Stimulated activated CD4-positive, alpha-beta T cell treated with anti-CD3 and anti-CD28 coated beads, TNF-alpha, amount 100 ng/mL, for 4 hours (primary cell): Measurements from ENCODE around the gene PDLIM5.
"Not testable (repeated sequence)": the region's sequence is repeated elsewhere in the genome, so short reads cannot be mapped to it uniquely, and the experiment has no call there.

Source experiments
- DNase-seq, 3 experiments: peaks; one replicate each; pipeline ENCODE4 v3.0.0-alpha.2; 2020; ENCODE audit warnings: low read depth in 3 of 3

Gene PDLIM5

DNA sequence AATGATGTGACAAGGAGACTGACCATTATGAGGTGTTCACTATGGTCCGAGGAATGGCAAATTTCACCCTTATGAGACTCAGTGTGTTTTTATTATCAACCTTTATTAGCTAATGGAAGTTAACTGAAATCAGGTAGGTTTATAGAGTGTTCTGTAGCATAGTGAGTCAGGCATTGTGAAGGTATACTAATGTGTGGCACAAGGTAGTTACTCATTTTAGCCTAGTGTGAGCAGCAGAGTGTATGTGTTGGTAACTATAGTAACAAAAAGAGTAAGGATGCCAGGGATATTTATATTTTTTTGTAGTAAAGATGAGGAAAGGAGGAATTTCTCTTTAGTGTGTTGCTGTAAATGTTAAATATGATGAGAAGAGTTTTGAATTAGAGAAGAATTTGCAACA, 12.0 kb downstream of the PDLIM5 start:
- no peak for DNase-seq

DNA sequence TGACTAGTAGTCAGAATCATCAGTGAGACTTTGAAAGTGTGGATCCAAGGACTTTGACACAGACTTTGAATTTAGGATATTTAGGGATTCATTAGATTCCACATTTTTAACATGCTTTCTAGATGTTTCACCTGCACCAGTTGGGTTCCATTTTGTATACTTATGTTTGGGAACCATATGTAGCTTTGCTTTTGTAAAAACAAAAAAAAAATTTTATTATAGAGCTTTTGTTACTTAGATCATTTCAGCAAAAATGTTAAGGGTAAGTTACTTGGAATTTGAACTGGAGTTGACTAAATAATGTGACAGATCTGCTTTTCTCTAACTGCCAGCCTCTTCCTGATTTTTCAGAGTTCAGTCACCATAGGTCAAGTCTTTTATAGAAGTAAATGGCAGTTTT, 14.6 kb downstream of the PDLIM5 start:
- DNase-seq, result no peak

DNA sequence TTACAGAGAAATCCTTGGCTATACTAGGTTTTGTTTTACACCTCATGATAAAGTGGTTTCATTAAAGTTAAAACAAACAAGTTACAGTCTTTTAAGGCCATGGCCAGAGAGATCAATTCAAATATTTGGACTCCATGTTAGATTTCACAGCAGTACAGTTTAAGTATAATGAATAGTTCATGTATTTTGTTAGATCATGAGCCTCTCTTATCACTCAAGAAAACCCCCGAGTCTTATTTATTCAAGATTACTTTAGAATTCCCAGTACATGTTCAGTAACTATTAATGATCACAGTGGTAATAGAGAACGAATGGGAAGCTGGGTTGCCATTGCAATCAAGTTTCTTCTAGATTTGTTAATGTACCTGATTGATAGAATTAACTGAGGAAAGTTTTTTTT, 15.2 kb downstream of the PDLIM5 start:
- DNase-seq, result no peak

DNA sequence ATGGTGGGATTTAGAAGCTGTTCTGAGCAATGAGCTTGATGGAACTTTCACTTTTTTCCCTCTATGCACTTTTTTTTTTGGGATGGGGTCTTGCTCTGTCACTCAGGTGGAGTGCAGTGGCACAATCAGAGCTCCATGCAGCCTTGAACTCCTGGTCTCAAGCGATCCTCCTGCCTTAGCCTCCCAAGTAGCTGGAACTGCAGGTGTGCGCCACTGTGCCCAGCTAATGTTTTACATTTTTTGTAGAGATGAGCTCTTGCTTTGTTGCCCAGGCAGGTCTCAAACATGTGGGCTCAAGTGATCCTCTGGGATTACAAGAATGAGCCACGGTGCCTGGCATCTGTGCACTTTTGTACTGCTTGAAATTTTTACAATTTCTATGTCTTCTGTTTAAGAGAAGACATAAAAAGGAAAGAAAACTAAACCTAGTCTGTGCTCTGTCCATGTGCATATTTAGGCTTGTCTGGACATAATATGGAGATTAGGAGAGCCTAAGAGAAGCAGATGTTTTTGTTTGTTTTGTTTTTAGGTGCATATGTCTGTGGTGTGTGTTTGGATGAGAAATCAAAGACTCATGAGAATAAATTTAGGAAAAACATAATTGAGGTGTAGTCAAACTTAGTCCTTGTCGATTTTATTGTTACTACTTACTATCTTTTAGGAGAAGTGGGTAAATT, 16.5 kb downstream of the PDLIM5 start:
- DNase-seq, result no peak

DNA sequence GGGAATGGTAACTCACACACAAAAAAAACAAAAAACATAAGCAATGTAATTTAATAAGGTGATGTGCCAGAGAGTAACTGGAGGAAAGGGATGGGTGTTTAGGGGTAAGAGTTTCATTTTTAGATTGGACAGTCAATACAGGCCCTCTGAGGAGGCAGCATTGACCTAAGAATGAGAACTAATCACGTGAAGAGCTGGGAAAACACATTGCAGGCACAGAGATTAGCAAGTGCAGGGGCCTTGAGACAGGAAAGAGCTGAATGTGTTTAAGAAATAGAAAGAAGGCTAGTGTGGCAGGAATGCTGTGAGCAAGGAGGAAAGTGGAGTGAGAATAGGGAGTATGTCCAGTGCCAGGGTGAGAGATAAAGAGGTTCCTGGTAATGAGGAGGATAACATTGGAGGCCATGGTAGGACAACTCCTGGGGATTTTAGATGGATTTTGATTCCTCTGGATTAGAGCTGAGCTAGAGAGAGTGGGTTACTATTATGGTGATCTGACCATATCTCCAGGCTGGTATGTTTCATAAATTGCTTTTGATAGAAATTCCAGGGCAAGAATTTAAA, 17.6 kb downstream of the PDLIM5 start:
- DNase-seq, result no peak

DNA sequence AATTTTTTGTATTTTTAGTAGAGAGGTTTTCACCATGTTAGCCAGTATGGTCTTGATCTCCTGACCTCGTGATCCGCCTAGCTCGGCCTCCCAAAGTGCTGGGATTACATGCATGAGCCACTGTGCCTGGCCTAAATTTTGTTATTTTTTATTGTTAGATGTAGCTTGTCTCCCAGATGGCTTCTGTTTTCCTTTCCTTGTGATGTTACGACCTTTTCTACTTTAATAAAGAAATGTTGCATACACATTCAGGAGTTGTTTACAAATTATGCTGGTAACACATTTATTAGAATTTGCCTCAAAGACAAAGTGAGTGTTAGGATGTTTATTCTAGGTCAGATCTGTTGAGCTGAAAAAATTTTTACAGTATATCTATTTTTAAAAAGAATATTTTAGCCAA, 18.4 kb downstream of the PDLIM5 start:
- DNase-seq, result no peak

DNA sequence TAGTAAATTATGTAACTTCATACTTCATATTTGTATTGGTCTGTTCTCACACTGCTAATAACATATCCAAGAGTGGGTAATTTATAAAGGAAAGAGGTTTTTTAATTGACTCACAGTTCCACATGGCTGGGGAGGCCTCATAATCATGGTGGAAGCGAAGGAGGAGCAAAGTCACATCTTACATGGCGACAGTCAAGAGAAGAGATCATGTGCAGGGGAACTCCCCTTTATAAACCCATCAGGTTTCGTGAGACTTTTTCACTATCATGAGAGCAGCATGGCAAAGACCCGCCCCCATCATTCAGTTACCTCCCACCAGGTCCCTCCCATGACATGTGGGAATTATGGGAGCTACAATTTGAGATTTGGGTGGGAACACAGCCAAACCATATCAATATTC, 19.0 kb downstream of the PDLIM5 start:
- DNase-seq, result not testable (repeated sequence)

DNA sequence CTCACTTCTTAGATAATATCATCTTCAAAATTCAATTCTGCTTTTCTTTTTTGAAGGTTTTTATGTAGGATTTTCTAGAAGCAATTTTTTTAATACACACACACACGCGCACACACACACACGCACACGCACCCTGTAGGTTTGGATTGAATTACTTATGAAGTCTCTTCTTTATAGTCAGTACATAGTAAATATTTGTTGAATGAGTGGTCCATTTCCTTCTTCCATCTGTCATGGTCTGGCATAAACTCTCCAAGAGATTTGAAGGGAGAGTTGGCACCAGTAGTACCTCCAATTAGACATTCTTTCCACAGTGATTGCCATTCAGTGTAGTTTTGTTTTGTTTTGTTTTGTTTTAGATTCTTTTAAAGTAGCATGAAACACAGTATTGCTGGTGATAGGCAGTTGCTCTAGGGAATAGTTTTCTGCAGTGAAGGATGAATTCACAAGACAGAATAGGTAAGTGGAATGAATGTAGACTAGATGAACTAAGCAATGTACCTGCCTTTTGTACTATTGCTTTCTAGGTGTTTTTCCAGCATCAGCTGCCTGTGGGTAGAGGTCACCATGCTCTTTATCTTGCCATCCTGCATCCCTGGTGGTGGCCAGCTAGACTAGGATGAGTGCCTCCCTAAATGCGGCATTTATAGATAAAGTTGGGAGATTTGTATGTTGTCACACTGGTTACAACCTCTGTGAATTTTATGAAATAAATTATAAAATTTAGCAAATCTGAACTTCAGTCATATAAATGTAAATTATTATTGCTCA, 20.5 kb downstream of the PDLIM5 start:
- no peak for DNase-seq

DNA sequence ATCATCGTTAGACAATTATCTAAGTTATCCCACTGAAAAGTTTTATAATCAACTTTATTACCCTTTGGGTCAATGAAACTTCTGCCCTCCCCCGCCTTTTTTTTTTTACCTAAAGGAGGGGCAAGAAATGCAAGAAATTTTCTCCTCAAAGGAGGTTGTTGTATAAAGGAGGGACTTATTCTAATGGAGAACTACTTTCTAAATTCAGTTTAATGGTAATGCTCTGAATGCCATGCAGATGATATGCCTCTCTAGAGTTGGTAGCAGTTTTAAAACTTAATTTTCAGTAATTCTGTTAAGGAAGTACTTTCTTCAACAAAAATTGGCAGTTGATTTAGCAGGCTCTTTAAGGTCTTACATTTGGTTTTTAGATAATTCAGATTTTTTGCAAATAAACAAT, 23.3 kb downstream of the PDLIM5 start:
- DNase-seq, result no peak

DNA sequence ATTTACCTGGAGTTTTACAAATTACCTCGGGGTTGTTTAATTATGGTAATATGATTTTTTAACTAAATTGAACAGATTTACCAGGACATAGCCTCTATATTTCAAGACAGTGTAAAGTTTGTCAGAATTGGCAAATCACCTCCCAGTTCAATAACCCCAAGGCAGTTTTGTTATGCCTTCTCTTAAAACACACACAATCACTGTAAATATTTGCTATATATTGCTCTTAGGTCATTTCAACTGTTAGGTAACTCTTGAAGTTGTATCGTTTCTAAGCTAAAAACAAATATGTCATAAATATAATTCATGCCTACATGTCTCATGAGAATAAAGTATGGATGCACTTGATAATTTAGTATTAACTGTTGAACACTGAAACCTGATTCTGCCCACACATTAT, 24.1 kb downstream of the PDLIM5 start:
- no peak for DNase-seq

DNA sequence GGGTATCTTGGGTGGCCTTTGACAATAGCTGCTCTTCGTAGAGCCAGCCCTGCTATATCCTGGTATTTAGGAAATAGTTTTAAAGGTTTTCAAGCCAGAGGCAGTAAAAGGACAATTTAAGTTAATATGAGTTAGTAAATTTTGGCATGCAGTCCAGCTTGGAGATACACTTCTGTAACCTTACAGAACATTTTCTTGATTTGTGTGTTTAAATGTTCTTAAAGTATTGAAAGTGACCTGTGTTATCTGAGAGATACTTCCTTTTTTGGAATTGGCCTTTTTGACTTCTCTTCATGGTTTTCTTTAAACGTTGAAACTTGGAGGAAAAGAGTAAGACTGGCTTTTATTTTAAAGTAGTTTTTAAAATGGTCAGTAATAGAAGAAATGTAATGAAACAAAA, 25.5 kb downstream of the PDLIM5 start:
- DNase-seq, result no peak

DNA sequence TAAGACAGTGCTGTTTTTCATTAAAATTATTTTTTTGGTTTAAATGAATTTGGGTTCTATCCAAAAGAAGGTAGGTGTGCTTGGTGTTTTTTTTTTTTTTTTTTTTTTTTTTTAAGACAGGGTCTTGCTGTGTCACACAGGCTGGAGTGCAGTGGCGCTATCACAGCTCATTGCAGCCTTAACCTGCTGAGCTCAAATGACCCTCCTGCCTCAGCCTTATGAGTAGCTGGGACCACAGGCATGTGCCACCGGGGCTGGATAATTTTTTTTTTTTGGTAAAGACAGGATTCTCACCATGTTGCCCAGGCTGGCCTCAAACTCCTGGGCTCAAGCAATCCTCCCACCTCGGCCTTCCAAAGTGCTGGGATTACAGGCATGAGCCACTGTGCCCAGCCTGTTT, 27.1 kb downstream of the PDLIM5 start:
- not testable (repeated sequence) for DNase-seq

DNA sequence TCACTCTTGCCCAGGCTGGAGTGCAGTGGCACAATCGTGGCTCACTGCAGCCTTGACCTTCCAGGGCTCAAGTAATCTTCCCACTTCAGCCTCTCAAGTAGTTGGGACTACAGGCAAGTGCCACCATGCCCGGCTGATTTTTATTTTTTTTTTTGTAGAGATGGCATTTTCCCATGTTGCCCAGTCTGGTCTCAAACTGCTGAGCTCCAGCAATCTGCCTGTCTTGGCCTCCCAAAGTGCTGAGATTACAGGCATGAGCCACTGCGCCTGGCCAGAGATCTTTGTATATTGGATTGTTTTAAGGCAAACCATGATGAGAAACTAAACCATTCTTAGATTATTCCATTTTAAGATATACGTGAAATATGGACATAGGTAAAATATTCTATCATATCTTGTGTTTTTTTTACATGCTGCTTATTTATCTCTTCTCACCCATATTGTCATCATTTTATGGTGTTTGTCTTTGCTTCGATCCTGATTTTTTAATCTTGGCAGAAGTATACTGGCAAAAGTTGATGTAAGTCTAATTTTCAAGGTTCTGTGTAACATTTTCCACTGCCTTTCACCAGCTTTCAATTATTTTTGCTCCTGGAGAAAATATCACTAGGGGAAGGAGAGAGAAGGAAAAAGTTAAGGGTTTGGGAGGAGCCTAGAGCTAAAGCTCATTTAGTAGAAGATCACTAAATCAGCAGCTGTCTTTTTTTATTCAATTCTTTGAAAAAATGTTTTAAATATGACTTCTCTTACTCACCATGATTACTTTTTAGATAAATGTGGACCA, 27.8 kb downstream of the PDLIM5 start:
- no peak for DNase-seq

DNA sequence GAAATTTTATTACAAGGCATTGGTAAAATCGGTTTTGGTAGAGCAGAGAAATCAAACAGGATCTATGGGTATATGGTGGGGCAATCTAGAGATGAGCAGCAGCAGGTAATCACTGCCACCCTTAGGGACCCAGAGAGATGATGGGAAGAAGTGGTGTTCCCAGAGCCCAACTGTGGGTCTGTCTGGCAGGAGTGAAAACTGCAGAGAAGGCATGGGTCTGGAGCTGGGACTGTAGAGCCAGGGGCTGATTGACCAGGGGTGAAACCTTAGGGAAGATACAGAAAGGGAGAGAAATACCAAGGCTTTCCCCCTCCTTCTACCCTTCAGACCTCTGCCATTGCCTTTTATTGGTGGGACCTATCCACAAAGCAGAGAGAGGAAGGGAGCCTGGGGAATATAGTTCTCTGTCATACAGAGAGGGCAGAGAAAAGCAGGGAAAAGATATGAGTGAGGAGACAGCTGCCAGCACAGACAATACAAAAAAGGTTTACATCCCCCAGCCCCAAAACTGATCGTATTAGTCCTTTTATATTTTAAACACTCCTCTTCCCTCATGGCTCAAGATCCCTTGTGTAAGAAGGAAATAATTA, 28.7 kb downstream of the PDLIM5 start:
- DNase-seq, result no peak

DNA sequence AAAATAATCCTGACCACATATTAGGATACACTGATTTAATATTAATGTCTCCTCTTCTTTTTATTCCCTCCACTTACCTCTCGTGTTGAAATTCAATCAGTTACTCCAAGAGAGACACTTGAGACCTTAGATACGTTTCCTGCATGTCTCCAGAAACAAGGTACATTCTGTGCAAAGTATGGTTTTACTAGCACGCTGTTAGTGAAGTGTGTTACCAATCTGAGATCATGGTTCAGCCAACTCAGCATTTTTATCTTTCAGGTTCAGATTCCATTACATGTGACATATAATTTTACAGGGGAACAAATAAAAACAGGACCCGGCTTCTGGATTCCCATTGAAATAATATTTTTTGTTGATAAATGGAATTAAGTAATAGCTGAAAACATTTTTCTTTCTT, 32.2 kb downstream of the PDLIM5 start:
- DNase-seq, result no peak

DNA sequence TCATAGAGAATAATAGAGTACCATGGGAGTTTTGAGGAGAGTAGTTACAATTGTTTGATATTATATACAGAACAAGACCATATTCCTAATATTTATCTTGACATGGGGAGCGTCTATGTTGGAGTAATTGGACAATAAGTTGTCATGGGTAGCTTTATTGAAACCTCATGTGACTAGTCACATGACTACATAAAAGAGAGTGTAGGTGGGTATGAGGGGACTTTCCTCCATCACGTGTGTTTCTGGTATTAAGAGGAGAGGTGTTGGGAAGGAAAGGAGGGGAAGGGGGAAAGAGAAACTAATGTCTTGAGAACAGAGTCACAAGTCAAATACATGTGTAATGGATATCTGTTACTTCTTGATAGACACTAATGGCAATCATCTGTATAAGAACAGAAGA, 33.1 kb downstream of the PDLIM5 start:
- DNase-seq, result no peak

DNA sequence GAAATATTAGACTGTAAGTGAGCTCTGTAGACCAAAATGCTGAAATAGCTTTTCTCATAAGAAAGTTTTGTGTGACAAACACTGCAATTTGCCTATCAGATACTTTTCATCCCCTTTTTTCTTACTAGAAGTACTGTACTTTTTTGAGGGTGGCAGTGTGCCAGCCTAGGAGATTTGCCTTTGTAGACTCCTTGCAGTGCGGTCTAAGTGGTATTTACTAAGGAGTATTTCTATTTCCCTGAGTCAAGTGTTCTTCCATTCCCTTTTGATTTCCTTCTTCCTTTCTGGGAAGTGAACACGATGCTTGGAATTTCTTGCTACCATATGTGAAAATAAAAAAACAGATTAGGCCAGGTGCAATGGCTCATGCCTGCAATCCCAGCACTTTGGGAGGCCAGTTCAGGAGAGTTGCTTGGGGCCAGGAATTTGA, 34.6 kb downstream of the PDLIM5 start:
- DNase-seq, result no peak

DNA sequence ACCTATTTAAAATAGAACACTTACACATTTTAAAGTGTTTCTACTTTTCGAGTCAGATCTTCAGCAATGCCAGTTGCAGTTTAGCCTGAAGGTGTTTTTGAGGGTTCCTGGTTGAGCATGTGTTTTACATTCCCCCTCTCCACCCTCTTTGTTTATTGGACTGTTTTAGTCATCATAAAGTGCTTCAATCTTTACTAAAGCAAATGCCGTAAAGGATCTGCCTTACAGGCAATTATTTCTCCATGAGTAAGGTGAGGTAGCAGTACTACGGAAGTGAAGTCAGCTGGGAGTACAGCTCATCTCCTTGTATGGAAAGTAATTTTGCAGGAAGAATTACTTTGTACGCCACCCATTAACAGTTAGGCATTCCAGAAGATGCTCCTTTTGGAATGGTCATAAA, 36.9 kb downstream of the PDLIM5 start:
- no peak for DNase-seq

DNA sequence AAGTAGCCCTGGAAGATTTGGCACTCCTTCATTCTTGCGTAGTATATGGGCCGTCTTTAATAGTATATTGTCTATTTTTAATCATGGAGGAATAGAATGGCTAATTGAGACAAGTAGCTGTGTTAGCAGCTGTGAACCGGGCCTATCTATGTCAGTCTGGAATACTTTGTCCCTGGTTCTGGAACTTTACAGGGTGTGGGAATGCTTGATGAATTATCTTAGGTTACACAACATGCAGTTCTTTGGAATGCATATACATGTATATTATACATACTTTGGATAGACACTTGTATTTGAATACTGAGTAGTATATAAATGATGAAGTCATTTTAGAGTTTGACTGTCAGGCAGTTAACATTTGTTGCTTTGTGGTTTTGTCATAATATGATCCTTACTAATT, 37.4 kb downstream of the PDLIM5 start:
- DNase-seq, result no peak

DNA sequence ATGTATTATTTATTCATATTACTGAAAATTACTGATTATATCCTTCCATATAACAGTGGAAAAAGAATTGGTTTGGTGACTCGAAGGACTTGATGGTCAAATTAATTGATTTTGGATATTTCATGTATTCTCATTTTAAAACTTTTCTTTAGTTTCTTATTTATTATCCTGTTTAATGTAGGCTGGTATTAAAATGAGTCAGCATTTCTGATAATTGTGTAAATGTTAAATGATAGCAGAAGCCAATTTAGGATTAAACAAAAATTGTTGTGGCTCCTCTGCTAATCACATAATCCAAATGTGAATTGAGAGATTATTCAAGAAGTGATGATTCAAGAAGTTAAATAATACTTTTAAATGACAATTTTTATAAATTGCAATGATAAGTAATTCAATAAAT, 38.7 kb downstream of the PDLIM5 start:
- DNase-seq, result no peak

DNA sequence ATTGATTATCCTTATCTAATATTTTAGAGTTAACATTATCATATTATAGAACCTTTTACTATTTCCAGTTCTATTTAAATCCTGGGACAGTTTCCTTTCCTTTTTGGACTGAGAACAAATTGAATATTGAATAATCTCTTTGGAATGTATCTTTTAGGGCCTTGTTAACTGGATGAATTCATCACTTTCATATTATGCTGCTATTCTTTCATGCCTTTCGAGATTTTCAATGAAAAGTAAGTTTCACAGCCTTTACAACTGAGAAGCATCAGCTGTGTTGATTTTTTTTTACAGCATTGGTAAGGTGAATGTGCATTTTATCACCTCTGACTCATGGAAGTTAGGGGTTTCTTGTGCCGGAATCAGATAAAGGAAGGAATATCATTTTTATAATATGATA, 39.6 kb downstream of the PDLIM5 start:
- DNase-seq, result no peak

DNA sequence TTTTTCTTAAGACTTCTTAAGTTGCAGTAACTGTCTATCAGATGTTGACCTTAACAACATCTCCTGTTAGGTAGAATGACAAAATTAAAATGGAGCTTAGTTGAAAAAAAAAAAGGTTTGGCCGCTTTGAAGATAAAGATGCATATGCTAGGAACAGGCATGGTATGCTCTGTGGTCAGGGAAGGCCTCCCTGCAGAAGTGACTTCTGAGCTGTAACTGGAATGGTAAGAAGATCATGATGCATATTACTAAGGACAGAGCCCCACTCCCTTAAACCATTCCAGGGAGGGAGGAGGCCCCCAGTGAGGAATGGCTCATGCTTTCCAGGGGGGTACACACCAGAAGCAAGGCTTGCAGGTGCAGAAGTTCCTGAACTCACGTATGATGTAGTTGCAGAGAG, 43.7 kb downstream of the PDLIM5 start:
- no peak for DNase-seq
